HG02943 (cell line): ENCODE data around the gene EMSY.

Experiments used
- ATAC-seq: cut with Tn5 transposase; IDR thresholded peaks from one replicate; pipeline ENCODE4 v1.9.1; 2021; ENCODE audit warnings: mild to moderate bottlenecking, low read depth, moderate library complexity; ENCODE audit not compliant: unreplicated experiment

Gene EMSY

GRCh38 chr11:76512851-76513653 lies 68.2 kb downstream of the EMSY start:
- no peak for ATAC-seq

GRCh38 chr11:76513654-76514034 lies 68.8 kb downstream of the EMSY start:
- no peak for ATAC-seq

GRCh38 chr11:76515494-76515893 lies 70.7 kb downstream of the EMSY start:
- ATAC-seq, result no peak

- no peak for ATAC-seq
Observed at GRCh38 chr11:76523147-76523546, 78.3 kb downstream of the EMSY start.

DNA sequence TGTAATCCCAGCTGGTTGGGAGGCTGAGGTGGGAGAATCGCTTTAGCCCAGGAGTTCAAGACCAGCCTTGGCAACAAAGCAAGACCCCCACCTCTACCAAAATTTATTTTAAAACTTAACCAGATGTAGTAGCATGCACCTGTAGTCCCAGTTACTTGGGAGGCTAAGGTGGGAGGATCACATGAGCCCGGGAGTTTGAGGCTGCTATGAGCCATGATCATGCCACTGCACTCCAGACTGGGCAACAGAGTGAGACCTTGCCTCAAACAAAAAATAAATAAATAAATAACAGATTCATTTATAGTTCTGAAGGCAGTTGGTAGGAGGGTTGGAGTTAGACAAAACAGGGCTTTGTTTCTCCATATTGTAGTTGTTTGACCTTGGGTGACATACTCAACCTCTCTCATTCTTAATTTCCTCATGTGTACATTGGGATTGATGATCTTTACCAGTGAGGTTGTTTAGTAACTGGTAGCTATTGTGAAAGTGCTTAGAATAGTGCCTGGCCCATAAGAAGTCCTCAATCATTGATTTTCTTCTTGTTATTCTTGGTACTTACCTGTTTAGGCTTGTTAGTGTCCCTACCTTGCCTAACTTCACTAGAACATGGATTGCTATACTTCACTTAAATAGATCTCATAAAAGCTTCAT lies 79.1 kb downstream of the EMSY start:
- no peak for ATAC-seq

DNA sequence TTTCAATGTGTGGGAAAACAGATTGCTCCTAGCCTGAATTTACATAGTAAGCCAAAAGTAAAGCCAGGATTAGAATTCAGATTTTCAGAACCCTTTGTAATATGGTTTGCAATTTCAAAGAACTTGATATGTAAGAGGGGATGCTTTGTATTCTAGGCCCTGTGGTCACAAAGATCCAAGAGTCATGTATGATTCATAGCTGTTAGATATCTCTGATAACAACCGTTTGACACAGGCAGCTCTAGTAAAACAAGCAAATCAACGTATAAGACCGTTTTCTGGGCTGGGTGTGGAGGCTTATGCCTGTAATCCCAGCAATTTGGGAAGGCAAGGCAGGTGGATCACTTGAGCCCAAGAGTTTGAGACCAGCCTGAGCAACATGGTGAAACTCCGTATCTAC lies 79.6 kb downstream of the EMSY start:
- ATAC-seq, result no peak

DNA sequence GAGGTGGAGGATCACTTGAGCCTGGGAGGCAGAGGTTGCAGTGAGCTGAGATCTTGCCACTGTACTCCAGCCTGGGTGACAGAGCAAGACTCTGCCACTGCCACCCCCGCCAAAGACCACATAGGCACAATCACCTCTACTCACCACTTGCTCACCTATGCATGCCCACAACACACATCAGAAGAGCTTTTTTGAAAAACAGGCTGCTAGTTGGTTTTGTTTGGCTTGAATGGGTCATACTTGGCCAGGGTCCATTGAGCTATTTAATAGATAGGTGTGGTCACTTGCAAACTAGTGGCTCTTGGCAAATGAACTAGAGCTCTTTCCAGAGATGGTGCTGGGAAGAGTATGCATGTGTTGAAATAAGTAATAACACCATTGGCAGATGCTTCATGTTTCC lies 80.1 kb downstream of the EMSY start:
- no peak for ATAC-seq

DNA sequence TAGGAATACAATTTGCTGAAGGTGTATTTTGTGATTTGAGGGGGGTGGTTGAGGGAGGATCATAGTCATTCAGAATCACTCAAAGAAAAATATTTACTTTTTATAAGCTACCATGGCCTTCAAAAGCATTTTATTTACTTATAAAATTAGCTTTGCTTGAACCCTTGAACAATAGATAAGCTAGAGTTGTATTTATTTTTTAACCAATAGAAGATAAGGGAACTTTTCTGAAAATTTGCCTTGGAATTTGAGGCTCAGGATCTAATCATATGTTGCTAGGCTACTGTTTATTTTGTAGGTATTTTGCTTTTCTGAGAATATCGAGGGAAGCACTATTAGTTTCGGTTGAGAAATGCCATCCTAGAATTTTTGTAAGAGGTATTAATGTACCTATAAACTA lies 82.1 kb downstream of the EMSY start:
- no peak for ATAC-seq

- no peak for ATAC-seq
Observed at GRCh38 chr11:76542436-76542835, 97.6 kb downstream of the EMSY start.

GRCh38 chr11:76543006-76543703 lies 98.3 kb downstream of the EMSY start:
- no peak for ATAC-seq

DNA sequence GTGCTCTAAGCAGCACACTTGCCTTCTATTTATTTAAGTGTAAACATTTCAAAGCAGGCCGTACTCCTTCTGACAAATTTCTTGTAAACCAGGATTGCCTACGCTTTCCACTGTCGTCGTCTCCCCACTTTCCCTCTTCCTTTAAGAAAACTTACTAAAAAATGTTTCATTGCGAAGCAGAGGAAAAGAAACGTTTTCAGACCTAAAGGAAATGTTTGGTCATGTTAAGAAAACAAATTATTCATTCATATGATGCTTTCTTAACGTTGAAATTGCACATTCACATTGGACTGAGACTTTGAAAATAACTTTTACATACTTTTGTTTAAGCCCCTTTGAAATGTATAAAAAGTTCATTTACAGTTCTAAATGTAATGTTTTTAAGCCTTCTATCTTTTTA lies 106.0 kb downstream of the EMSY start:
- no peak for ATAC-seq

DNA sequence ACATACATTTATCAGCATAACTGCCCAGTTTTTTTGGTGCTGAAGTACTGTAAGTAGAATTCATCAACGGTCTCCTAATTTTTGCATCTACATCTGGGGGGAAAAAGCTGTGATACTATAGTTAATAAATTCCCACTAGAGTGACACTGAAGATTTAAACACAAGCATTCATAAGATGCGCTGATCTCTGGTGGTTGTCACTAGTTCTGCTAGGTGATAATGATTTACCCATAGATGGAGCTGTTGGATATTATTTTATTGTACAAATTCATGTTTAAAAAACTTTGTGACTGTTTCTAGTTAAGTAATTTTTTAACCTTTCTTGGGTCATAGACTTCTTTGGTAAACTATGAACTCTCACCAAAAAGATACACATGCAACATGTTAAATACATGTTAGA lies 106.6 kb downstream of the EMSY start:
- ATAC-seq, result no peak

DNA sequence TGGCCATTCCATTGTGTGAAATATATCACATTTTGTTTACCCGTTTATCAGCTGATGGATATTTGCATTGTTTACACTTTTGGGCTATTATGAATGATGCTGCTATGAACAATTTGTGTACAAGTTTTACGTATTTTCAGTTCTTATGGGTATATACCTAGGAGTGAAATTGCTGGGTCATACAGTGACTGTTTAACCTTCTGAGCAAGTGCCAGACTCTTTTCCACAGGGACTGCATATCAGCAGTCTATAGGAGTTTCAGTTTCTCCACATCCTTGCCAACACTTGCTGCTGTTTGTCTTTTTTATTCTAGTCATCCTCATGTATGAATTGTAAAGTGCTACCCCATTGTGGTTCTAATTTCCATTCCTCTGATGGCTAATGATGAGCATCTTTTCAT lies 108.2 kb downstream of the EMSY start:
- ATAC-seq, result no peak

GRCh38 chr11:76553554-76554476 lies 109.0 kb downstream of the EMSY start:
- no peak for ATAC-seq

GRCh38 chr11:76554767-76555166 lies 109.9 kb downstream of the EMSY start:
- no peak for ATAC-seq

GRCh38 chr11:76557466-76557865 lies 112.6 kb downstream of the EMSY start:
- ATAC-seq, result no peak

GRCh38 chr11:76558473-76558872 lies 113.7 kb downstream of the EMSY start:
- ATAC-seq, result no peak

DNA sequence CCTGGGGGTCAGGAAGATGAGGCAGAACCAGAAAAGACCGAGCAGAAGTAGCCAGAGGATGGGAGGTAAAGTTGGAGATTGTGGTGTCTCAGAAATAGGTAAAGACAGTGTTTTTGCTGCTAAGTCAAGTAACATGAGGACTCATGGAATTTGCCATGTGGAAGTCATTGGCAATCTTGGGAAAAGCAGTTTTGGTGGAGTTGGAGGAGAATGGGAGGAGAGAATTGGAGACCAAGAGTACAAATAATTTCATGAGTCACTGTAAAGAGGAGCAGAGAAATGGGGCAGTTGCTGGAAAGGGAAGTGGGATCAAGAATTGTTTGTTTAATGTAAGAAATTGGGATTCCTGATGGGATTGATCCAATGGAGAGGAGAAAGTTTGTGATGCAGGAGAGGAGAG lies 114.1 kb downstream of the EMSY start:
- ATAC-seq, result no peak

- ATAC-seq, result no peak
Observed at GRCh38 chr11:76559346-76559745, 114.5 kb downstream of the EMSY start.

DNA sequence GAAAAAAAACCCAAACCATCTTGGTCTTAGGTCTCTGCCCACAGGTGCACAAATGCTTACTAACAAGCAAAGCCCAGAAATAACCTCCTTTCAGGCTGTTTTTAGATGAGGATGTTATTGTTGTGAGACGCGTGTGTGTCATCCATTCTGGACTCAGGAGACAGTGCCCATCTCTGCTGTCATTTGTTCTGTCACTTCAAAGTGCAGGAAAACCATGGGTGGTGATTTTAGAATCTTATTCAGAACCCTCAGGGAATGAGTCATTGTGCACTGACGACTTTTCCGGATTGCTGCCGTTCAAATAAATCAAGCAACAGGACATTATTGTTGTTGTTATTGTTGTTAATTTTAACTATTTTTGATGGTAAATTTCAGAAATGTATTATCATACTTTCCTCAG lies 115.4 kb downstream of the EMSY start:
- ATAC-seq, result no peak

- ATAC-seq, result no peak
Observed at GRCh38 chr11:76561245-76561644, 116.4 kb downstream of the EMSY start.
